ENCODE results near the gene PCDHA8. TPM values are rescaled to one million over a fixed set of nuclear protein-coding genes. Genes with fewer than 3 reads are reported as not detected.

Gene PCDHA8
- total and polyA plus RNA-seq, 2 of the 13 experiments (the other 11 are each of a cell fraction or from before 2014, with no cell fraction given), result 0.03 to 0.11 TPM

GRCh38 chr5:140862441-140863295 is 21.7 kb downstream of the PCDHA8 start:
- H3K27ac ChIP-seq (ENCODE audit: extremely low read length, insufficient read depth, low read length), result no peak overlapping the region
- no peaks in the 10 kb centered on the region for H3K4me1 ChIP-seq (ENCODE audit: insufficient read depth, low read length)
- intact Hi-C loops (cut with micrococcal nuclease; ENCODE audit: unreplicated experiment), result no loop called here
- DNase-seq (ENCODE audit: low spot score) (no peak), ATAC-seq (no peak), FAIRE-seq (no peak)
- 83% methylated on average over 50 of the region's 76 CpGs for WGBS (ENCODE audit: low lambda C conversion rate)
- no peak for TF ChIP-seq SAP130 (CRISPR knock-in tag; IDR thresholded peaks at IDR 0.05; ENCODE audit: low read depth)
- TF ChIP-seq FIP1L1 (IDR thresholded peaks at IDR 0.05; ENCODE audit: borderline replicate concordance, insufficient read depth, low read depth, low read length), result no peak
- no peak for TF ChIP-seq GFI1 (CRISPR knock-in tag; IDR thresholded peaks at IDR 0.05; ENCODE audit: borderline replicate concordance)
- no peak for TF ChIP-seq SRSF4 (IDR thresholded peaks at IDR 0.05; ENCODE audit: low read depth, low read length, poor library complexity, severe bottlenecking)
- TF ChIP-seq ZNF543 (CRISPR knock-in tag; IDR thresholded peaks at IDR 0.05), result no peak
- no peak for TF ChIP-seq PITX1 (CRISPR knock-in tag; IDR thresholded peaks at IDR 0.05)
- no peak for TF ChIP-seq ZNF557 (CRISPR knock-in tag; IDR thresholded peaks at IDR 0.05)
- no peak for TF ChIP-seq ZNF616 (CRISPR knock-in tag; IDR thresholded peaks at IDR 0.05; ENCODE audit: low read depth)
- no peak for TF ChIP-seq NFE2L1 (CRISPR knock-in tag; IDR thresholded peaks at IDR 0.05; ENCODE audit: borderline replicate concordance)
- TF ChIP-seq PRDM15 (CRISPR knock-in tag; IDR thresholded peaks at IDR 0.05), result no peak
- no peak for TF ChIP-seq HOXA7 (CRISPR knock-in tag; IDR thresholded peaks at IDR 0.05)
- no peak for TF ChIP-seq CBFB (CRISPR knock-in tag; IDR thresholded peaks at IDR 0.05)
- no peak for TF ChIP-seq SIX4 (CRISPR knock-in tag; IDR thresholded peaks at IDR 0.05)
- TF ChIP-seq CSRNP1 (CRISPR knock-in tag; IDR thresholded peaks at IDR 0.05), result no peak
- TF ChIP-seq MXD1 (CRISPR knock-in tag; IDR thresholded peaks at IDR 0.05), result no peak
- no peak for TF ChIP-seq MLX (CRISPR knock-in tag; IDR thresholded peaks at IDR 0.05)
- TF ChIP-seq ZNF317 (CRISPR knock-in tag; IDR thresholded peaks at IDR 0.05), result no peak
- TF ChIP-seq ZC3H4 (CRISPR knock-in tag; IDR thresholded peaks at IDR 0.05; ENCODE audit: borderline replicate concordance), result no peak
- no peaks in the 10 kb centered on the region for H4K20me1 ChIP-seq (ENCODE audit: insufficient read depth, low read length)
- POLR2A ChIA-PET, result no interaction called here
- H3K4me2 ChIP-seq (ENCODE audit: low read depth, low read length), result no peak overlapping the region
- H3K27me3 ChIP-seq (ENCODE audit: control insufficient read depth in 1 of 2, insufficient read depth in 2 of 2, low read length in 2 of 2), result no peaks in the 10 kb centered on the region
- no peaks in the 10 kb centered on the region for H3K9me3 ChIP-seq (ENCODE audit: low read length)
- BruUV-seq (replicated peaks), result no TSS peak
- no peak overlapping the region for H3K4me3 ChIP-seq (replicated peaks in 1 of 3; ENCODE audit: insufficient read depth in 1 of 3, low read depth in 2 of 3, low read length in 3 of 3)
- H3K36me3 ChIP-seq (replicated peaks in 1 of 2; ENCODE audit: control insufficient read depth in 1 of 2, insufficient read depth in 2 of 2, low read length in 2 of 2), result no peaks in the 10 kb centered on the region
- H3K79me2 ChIP-seq (ENCODE audit: insufficient read depth, low read length), result no peaks in the 10 kb centered on the region
- no peak overlapping the region for H2AFZ ChIP-seq (ENCODE audit: low read length)
- in situ Hi-C loops (cut with HindIII; ENCODE audit: extremely low pct_ligation_motif_present, low pct_unique_long_range_greater_than_20kb), result no loop called here
- no peak overlapping the region for H3K9ac ChIP-seq (ENCODE audit: insufficient read depth, low read depth, low read length)
- CTCF ChIA-PET (ENCODE audit: low intra/inter-chr PET ratio, low total read pairs), result no interaction called here

Measured in HepG2 (cell line).